GM12891 (cell line): ENCODE data around the gene TENM4.

Experiments used
- PAX5 ChIP-seq: IDR thresholded peaks from 2 replicates; pipeline ENCODE4 v1.6.1; 2011; ENCODE audit warnings: low read length, moderate library complexity, mild to moderate bottlenecking; ENCODE audit not compliant: insufficient read depth, severe bottlenecking
- POLR2A ChIP-seq: IDR thresholded peaks from 2 replicates; pipeline ENCODE4 v1.6.1; 2011; ENCODE audit warnings: low read depth, low read length, control low read depth
- POLR2AphosphoS5 ChIP-seq: IDR thresholded peaks from 2 replicates; pipeline ENCODE4 v1.6.1; 2011; ENCODE audit warnings: low read depth, low read length, control low read depth
- TAF1 ChIP-seq: IDR thresholded peaks from 2 replicates; pipeline ENCODE4 v1.6.1; 2011; ENCODE audit warnings: low read depth, low read length, control low read depth

DNA sequence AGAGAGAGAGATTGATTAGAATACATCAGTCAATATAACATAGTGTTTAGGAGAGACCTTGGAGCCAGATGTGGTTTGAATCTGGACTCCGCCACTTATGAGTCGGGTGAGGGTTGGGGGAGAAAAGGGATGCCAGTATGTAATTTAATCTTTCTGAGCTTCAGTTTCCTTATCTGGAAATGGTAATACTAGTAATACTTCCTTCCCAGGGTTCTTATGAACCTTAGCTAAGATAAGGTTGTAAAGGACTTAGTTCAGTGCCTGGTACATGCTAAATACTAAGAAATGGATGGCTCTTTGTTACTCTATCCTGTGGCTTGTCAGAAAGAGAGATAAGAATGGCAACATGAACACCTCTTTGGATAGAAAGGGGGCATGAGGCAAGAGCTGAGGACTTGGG is 640.1 kb downstream of the TENM4 start:
- TF ChIP-seq POLR2A (no peak), POLR2AphosphoS5 (no peak), TAF1 (no peak), PAX5 (no peak)
